Islet of Langerhans (tissue), 1 donor: ENCODE data around the gene DNAH2.

Source experiments
- FAIRE-seq: peaks from one replicate; lab custom pipeline; 2011; peaks lifted over from hg19 to GRCh38; lab: Jason Lieb, UNC

DNAH2 gene

GRCh38 chr17:7721612-7722011 is 4.1 kb downstream of the DNAH2 start:
- no peak for FAIRE-seq

GRCh38 chr17:7727886-7728285 is 10.3 kb downstream of the DNAH2 start:
- FAIRE-seq, result no peak

GRCh38 chr17:7729816-7730215 is 12.3 kb downstream of the DNAH2 start:
- FAIRE-seq, result no peak

DNA sequence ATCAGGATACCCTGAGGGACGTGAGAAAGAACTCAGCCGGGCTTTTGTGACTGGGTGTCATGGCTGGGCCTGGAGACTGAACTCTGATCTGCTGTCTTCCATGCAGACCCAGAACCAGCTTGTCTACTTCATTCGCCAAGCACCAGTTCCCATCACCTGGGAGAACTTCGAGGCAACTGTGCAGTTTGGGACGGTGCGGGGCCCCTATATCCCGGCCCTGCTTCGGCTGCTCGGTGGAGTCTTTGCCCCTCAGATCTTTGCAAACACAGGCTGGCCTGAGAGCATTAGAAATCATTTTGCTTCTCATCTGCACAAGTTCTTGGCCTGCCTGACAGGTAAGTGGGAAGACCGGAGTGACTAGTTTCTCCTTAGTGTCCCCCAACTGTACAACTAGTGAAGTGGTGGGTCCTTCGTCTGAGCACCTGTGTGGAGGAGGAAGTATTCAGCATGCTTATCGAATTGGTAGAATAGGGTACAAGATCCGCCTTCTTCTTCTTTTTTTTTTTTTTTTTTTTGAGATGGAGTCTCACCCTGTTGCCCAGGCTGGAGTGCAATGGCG is 15.5 kb downstream of the DNAH2 start:
- no peak for FAIRE-seq

- FAIRE-seq, result no peak
Measured at GRCh38 chr17:7737601-7738000, 20.1 kb downstream of the DNAH2 start.

- no peak for FAIRE-seq
Measured at GRCh38 chr17:7739746-7740145, 22.2 kb downstream of the DNAH2 start.

GRCh38 chr17:7740481-7741001 is 23.0 kb downstream of the DNAH2 start:
- FAIRE-seq, result no peak

- no peak for FAIRE-seq
Measured at GRCh38 chr17:7742729-7743128, 25.2 kb downstream of the DNAH2 start.

DNA sequence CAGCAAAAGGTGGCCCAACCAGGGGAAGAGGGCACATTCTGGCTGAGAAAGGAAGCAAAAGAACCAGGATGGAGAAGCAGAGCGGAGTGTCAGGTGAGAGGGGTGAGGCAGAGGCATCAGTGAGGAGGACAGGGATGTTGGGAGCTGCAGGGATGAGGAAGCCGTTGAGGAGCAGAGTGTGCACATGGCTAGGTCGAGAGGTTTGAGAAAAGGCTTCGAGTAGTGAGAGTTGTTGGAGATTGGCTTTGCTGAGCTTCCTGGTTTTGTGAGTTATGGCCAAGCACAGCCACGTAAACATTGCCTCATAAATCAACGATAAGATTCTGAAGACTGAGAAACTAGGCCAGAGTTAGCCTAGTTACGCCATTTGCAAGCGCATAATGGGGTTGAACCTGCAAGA is 26.9 kb downstream of the DNAH2 start:
- FAIRE-seq, result no peak

DNA sequence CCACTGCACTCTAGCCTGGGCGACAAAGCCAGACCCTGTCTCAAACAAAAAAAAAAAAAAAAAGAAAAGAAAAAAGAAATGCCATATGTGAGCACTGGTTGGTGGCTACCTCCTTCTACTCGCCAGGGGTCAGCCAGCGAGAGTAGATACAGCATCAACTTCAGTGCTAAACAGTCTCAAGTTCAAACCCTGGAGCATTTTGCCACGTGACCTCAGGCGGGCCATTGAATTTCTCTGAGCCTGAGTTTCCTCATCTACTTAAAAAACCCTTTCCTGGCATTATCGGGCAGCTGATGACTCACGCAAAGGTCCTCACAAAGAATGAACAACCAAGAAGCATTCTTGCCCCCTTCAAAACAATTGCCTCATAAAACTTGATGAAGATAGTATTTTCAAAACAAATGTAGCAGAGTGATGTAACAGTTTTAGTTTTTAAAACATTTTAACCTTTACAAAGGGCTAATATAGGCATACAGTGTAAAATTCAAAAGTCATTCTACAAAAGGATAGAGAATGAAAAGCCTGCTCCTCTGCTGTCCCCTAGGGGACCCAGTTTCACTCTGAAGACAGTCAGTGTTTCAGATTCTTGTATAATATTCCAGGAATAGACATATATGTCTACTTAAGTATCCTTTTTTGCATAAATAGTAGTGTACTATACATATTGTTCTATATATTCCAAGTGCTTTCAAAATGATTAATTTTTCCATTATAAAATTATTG is 28.4 kb downstream of the DNAH2 start:
- FAIRE-seq, result no peak

GRCh38 chr17:7747635-7748071 is 30.1 kb downstream of the DNAH2 start:
- no peak for FAIRE-seq

DNA sequence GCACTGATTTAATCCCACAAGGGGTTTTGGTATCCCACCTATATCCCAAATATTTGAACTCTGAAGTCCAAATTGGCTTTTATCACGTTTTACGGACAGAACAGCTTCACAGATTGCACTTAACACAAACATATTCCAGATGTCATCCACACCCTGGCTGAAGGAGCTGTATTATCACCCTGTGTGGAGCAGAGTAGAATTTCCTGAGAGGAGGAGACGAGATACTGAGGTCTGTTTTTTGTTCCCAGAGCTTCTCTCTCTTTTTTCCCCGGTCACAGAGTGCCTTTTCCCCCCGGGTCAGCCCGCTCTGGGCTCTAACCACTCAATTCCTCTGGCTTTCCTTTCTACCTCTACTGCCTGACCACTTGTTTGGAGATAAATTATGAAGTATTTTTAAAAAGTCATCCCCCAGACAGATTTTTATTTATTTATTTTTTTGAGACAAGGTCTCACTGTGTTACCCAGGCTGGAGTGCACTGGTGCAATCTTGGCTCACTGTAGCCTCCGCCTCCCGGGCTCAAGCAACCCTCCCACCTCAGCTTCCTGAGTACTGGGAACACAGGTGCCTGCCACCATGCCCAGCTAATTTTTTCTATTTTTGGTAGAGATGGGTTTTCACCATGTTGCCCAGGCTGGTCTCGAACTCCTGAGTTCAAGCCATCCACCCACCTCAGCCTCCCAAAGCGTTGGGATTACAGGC is 30.7 kb downstream of the DNAH2 start:
- FAIRE-seq, result no peak

DNA sequence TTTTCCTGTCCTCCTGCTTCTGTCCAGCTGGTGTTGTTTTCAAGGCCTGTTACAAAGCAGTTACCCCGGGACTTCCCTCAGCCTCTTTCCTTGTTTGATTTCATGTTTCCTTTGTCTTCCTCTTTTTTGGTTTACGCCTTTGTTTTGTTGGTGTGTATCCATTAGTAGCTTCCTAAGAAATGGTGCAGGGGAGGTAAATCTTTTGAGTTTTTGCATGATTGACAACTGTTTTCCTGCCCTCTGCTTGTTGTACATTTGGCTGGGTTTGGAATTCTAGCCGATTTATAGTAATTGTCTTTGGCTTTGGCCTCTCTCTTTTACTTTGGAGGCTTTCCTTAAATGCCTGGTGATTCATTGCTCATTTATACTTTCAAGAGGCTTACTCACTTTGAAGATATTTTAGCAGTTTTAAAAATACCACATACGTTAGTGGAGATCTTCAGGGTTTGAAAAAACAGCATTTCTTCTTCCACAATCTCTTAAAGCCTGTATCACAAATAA is 32.8 kb downstream of the DNAH2 start:
- no peak for FAIRE-seq

GRCh38 chr17:7754656-7755055 is 37.1 kb downstream of the DNAH2 start:
- no peak for FAIRE-seq

GRCh38 chr17:7755095-7755890 is 37.7 kb downstream of the DNAH2 start:
- no peak for FAIRE-seq

DNA sequence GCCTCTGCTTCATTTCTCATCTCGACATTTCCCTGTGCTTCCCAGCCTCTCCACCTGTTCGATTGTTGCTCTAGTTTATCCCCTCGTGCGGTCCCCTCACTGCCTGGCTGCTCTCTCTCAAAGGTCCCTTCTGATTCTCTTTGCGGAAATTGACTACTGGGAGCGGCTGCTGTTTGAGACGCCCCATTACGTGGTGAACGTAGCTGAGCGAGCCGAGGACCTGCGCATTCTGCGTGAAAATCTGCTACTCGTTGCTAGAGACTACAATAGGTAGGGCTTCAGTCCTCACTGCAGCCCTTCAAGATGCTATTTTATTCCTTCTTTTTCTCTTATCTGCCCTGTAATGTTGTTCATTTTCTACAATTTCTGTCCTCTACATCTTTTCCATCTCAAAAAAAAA is 39.4 kb downstream of the DNAH2 start:
- FAIRE-seq, result no peak

- no peak for FAIRE-seq
Measured at GRCh38 chr17:7763919-7764318, 46.4 kb downstream of the DNAH2 start.

DNA sequence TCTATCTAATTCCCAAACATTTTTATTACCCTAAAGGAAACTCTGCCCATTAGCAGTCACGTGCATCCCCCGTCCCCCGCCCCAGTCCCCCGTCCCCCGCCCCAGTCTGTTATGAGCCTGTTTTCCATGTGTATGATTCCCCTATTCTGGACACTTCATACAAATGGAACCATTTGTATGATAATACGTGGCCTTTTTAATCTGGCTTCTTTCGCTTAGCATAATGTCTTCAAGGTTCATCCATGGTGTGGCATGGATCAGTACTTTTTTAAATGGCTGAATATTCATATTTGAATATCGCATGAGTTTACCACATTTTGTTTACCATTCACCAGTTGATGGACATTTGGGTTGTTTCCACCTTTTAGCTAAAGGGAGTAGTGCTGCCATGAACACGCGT is 49.5 kb downstream of the DNAH2 start:
- no peak for FAIRE-seq

DNA sequence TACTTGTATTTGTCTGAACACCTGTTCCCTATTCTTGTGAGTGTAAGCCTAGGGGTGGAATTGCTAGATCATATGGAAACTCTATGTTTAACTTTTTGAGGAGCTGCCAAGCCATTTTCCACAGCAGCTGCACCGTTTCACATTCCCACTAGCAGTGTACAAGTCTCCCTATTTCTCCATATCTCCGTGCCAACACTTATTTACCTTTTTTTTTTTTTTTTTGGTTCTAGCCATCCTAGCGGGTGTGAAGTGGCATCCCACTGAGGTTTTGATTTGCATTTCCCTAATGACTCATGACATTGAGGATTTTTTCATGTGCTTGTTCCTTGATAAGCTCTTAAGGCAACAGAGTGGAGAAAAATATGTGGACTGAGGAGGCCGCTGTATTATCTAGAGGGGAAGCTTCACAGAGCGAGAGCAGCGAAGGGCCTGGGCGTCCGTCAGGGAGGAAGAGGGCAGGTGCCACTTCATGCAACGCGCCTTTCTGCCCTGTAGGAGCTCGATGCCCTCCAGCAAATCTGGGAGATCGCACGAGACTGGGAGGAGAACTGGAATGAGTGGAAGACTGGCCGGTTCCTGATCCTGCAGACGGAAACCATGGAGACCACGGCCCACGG is 50.0 kb downstream of the DNAH2 start:
- FAIRE-seq, result no peak

DNA sequence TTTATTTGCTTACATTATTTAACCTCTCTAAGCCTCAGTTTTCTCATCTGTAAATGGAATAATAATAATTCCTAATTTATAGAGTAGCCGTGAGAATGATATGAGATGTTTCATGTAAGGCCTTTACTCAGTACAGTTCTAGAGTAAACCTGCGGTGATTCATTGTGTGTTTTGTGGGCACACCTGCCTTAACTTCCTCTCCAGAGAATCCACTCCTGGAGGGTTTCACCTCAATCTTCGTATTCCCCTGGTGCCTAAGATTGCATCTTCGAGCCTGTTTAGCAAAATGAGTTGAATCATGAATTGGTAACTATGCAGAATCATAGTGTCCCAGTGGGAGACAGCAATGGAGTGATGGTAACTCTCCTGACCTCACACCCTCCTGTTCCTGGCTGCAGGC is 52.3 kb downstream of the DNAH2 start:
- no peak for FAIRE-seq

GRCh38 chr17:7774055-7774521 is 56.5 kb downstream of the DNAH2 start:
- FAIRE-seq, result no peak

DNA sequence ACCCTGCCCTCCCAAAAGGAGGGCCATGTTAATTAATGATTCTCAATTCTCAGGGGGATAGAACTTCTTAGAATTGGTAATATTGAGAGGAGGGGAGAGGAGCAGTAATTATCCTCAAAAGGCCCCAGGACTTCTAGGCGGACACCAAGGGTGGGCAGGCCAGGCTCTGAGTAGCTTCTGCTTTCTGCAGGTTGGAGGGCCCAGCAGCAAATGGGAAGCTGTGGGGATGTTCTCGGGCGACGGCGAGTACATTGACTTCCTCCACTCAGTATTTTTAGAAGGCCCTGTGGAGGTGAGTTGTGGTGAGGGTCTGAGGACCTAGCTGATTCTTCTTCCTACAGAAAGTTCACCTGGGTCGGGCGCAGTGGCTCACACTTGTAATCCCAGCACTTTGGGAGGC is 57.5 kb downstream of the DNAH2 start:
- FAIRE-seq, result no peak
